Neural progenitor cell (in vitro differentiated cells): ENCODE results near the gene TRAM2. TPM values are rescaled to one million over a fixed set of nuclear protein-coding genes. Genes with fewer than 3 reads are reported as not detected.

Experiments
- DNase-seq: peaks from one replicate; pipeline ENCODE4 v3.0.0-alpha.2; 2016; ENCODE audit warnings: low spot score
- H2AFZ ChIP-seq: fragments of 200-600 bp; sonication (generic); replicated peaks from 2 replicates; pipeline ENCODE4 v1.6.1; 2016; ENCODE audit warnings: antibody characterized with exemption
- H3F3A ChIP-seq: fragments of 200-600 bp; sonication (generic); 2 replicates; pipeline ENCODE4 v1.6.1; 2016; ENCODE audit warnings: antibody characterized with exemption, low read depth
- H3K27ac ChIP-seq: fragments of 200-600 bp; sonication (generic); 2 replicates; pipeline ENCODE4 v1.5.1; 2016; ENCODE audit warnings: mild to moderate bottlenecking
- H3K27me3 ChIP-seq: fragments of 200-600 bp; sonication (generic); 2 replicates; pipeline ENCODE4 v1.6.1; 2016; ENCODE audit warnings: mild to moderate bottlenecking, moderate library complexity
- H3K36me3 ChIP-seq: fragments of 200-600 bp; sonication (generic); 2 replicates; pipeline ENCODE4 v1.5.1; 2016
- H3K4me1 ChIP-seq: fragments of 200-600 bp; sonication (generic); 2 replicates; pipeline ENCODE4 v1.6.1; 2016; ENCODE audit warnings: mixed run types
- H3K4me2 ChIP-seq: fragments of 200-600 bp; sonication (generic); 2 replicates; pipeline ENCODE4 v1.6.1; 2016
- H3K4me3 ChIP-seq: fragments of 200-600 bp; sonication (generic); 2 replicates; pipeline ENCODE4 v1.5.1; 2016
- H3K79me2 ChIP-seq: fragments of 200-600 bp; sonication (generic); 2 replicates; pipeline ENCODE4 v1.6.1; 2016; ENCODE audit warnings: low read depth
- H3K9ac ChIP-seq: fragments of 200-600 bp; sonication (generic); 2 replicates; pipeline ENCODE4 v1.6.1; 2016
- H3K9me3 ChIP-seq: fragments of 200-600 bp; sonication (generic); 2 replicates; pipeline ENCODE4 v1.5.1; 2016; ENCODE audit warnings: low read depth
- H4K20me1 ChIP-seq: fragments of 200-600 bp; sonication (generic); 2 replicates; pipeline ENCODE4 v1.6.1; 2016; ENCODE audit warnings: low read depth
- H3K27ac Mint-ChIP-seq: 3 replicates; pipeline ENCODE4 v1.8.0; 2021; ENCODE audit warnings: mixed read lengths
- H3K27me3 Mint-ChIP-seq: 2 replicates; pipeline ENCODE4 v1.8.0; 2022; ENCODE audit warnings: low read depth, mild to moderate bottlenecking, inconsistent platforms, moderate library complexity, mixed read lengths; ENCODE audit not compliant: insufficient read depth
- H3K36me3 Mint-ChIP-seq: 3 replicates; pipeline ENCODE4 v1.8.0; 2021; ENCODE audit warnings: mixed read lengths
- H3K4me1 Mint-ChIP-seq: 3 replicates; pipeline ENCODE4 v1.8.0; 2021; ENCODE audit warnings: mixed read lengths
- H3K4me3 Mint-ChIP-seq: 3 replicates; pipeline ENCODE4 v1.8.0; 2021; ENCODE audit warnings: mild to moderate bottlenecking, moderate library complexity, mixed read lengths
- H3K9me3 Mint-ChIP-seq: 3 replicates; pipeline ENCODE4 v1.8.0; 2020; ENCODE audit warnings: mixed read lengths
- EZH2 ChIP-seq: fragments of 200-600 bp; sonication (generic); IDR thresholded peaks from 2 replicates; pipeline ENCODE4 v1.6.1; 2017; ENCODE audit warnings: antibody characterized with exemption, mild to moderate bottlenecking, moderate library complexity
- EZH2phosphoT487 ChIP-seq: fragments of 200-600 bp; sonication (generic); IDR thresholded peaks from 2 replicates; pipeline ENCODE4 v1.6.1; 2017; ENCODE audit warnings: antibody characterized with exemption
- total RNA-seq: library from RNA; depleted of rRNA; stranded (reverse); fragments of >200 nt; gene quantifications from 2 replicates; pipeline ENCODE4 v1.2.3, GENCODE V29; 2015; ENCODE audit warnings: low replicate concordance
- TF ChIP-seq, protein P1 (sequence below): fragments of 200-600 bp; sonication (generic); IDR thresholded peaks from 2 replicates; pipeline ENCODE4 v1.5.1; 2017; ENCODE audit warnings: antibody characterized with exemption, mild to moderate bottlenecking

The TRAM2 gene
- total RNA-seq, 1 donor from 2014 or later: 12.3 TPM

- Mint-ChIP-seq H3K27me3 (peaks cover 11% of the 10 kb centered on the region), H3K36me3 (peaks cover 7% of the 10 kb centered on the region), H3K27ac (peak overlapping the region; percentile 6), H3K4me3 (peak overlapping the region; percentile 84), H3K4me1 (peaks cover 57% of the 10 kb centered on the region), H3K9me3 (no peaks in the 10 kb centered on the region)
- Histone ChIP-seq H3K4me2 (peak overlapping the region; percentile 83), H3K36me3 (no peaks in the 10 kb centered on the region), H3K27me3 (no peaks in the 10 kb centered on the region), H3K4me1 (peaks cover 32% of the 10 kb centered on the region), H4K20me1 (peaks cover 7% of the 10 kb centered on the region), H3K27ac (no peak overlapping the region), H2AFZ (no peak overlapping the region), H3F3A (peaks cover 22% of the 10 kb centered on the region), H3K4me3 (peak overlapping the region; percentile 85), H3K9ac (no peak overlapping the region), H3K79me2 (peaks cover 53% of the 10 kb centered on the region), H3K9me3 (no peaks in the 10 kb centered on the region)
- DNase-seq: no peak
- TF ChIP-seq EZH2phosphoT487: no peak
- TF ChIP-seq EZH2: no peak
- TF ChIP-seq, protein P1, sequence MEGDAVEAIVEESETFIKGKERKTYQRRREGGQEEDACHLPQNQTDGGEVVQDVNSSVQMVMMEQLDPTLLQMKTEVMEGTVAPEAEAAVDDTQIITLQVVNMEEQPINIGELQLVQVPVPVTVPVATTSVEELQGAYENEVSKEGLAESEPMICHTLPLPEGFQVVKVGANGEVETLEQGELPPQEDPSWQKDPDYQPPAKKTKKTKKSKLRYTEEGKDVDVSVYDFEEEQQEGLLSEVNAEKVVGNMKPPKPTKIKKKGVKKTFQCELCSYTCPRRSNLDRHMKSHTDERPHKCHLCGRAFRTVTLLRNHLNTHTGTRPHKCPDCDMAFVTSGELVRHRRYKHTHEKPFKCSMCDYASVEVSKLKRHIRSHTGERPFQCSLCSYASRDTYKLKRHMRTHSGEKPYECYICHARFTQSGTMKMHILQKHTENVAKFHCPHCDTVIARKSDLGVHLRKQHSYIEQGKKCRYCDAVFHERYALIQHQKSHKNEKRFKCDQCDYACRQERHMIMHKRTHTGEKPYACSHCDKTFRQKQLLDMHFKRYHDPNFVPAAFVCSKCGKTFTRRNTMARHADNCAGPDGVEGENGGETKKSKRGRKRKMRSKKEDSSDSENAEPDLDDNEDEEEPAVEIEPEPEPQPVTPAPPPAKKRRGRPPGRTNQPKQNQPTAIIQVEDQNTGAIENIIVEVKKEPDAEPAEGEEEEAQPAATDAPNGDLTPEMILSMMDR: no peak
Measured at GRCh38 chr6:52576054-52576391, 837 bp downstream of the TRAM2 start.

- Histone ChIP-seq H3K4me1 (peaks cover 32% of the 10 kb centered on the region), H3K4me3 (peak overlapping the region; percentile 85), H3K9ac (no peak overlapping the region), H3K36me3 (no peaks in the 10 kb centered on the region), H3K27ac (no peak overlapping the region), H2AFZ (no peak overlapping the region), H3K79me2 (peaks cover 56% of the 10 kb centered on the region), H3K4me2 (peak overlapping the region; percentile 83), H3K9me3 (no peaks in the 10 kb centered on the region), H4K20me1 (peaks cover 8% of the 10 kb centered on the region), H3F3A (peaks cover 22% of the 10 kb centered on the region), H3K27me3 (no peaks in the 10 kb centered on the region)
- H3K9me3 Mint-ChIP-seq: no peaks in the 10 kb centered on the region
- no peak for DNase-seq
- H3K27ac Mint-ChIP-seq: peak overlapping the region; percentile 16
- H3K27me3 Mint-ChIP-seq: peaks cover 11% of the 10 kb centered on the region
- H3K4me1 Mint-ChIP-seq: peaks cover 63% of the 10 kb centered on the region
- H3K4me3 Mint-ChIP-seq: peak overlapping the region; percentile 84
- TF ChIP-seq EZH2 (no peak), EZH2phosphoT487 (no peak)
- TF ChIP-seq, protein P1: no peak
- H3K36me3 Mint-ChIP-seq: peaks cover 7% of the 10 kb centered on the region
Measured at GRCh38 chr6:52575502-52575892, 1.4 kb downstream of the TRAM2 start.

DNA sequence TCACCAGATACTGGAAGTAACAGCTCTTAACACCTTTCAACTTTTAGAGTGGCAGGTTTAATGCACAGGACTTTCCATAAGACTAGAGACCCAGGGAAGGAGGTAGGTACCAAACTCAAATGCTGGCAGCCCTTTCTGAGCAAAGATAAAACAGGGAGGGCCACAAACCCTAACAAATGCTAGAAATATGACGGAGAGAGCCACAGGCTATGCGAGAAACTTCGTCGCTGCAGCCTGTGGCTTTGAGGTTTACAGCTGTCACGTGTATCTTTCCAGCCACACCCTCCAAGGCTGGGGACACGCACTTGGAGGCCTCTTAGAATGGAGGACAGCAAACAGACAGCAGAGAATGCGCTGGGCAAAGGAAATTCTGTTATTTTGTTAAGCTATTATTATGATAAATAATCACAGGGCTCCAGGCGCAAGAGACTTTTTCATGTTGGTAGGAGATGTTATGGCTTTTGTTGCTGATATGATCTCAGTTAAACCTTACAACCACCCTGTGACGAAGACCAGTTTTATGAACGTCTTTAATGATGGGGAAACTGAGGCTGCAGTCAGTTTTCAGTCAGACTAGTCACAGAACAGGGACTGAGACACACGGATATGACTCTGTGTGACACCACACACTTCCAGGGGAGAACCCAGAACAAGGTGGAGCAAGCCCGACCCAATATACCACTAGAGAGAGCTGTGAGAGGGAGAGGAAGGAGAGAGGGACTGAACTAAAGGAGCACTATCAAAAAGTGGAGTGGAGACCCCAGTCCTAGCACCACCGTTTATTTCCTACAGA is 2.0 kb downstream of the TRAM2 start:
- H4K20me1 ChIP-seq: peaks cover 8% of the 10 kb centered on the region
- Mint-ChIP-seq H3K9me3 (no peaks in the 10 kb centered on the region), H3K36me3 (peaks cover 7% of the 10 kb centered on the region)

More for the DNA sequence above, 2.0 kb downstream of the TRAM2 start:
- Histone ChIP-seq H3K4me2 (peak overlapping the region; percentile 83), H3K27me3 (no peaks in the 10 kb centered on the region), H3K9me3 (no peaks in the 10 kb centered on the region), H3K79me2 (peaks cover 62% of the 10 kb centered on the region), H3K4me3 (peak overlapping the region; percentile 85), H3F3A (peaks cover 22% of the 10 kb centered on the region), H3K36me3 (no peaks in the 10 kb centered on the region), H3K4me1 (peaks cover 38% of the 10 kb centered on the region), H3K27ac (no peak overlapping the region), H2AFZ (no peak overlapping the region), H3K9ac (no peak overlapping the region)
- TF ChIP-seq, protein P1: no peak
- TF ChIP-seq EZH2 (no peak), EZH2phosphoT487 (no peak)
- Mint-ChIP-seq H3K27ac (no peak overlapping the region), H3K4me3 (peak overlapping the region; percentile 84), H3K27me3 (peaks cover 11% of the 10 kb centered on the region), H3K4me1 (peaks cover 69% of the 10 kb centered on the region)
- DNase-seq: no peak
